ENCODE results near the gene GRIA4. TPM values are rescaled to one million over a fixed set of nuclear protein-coding genes. Genes with fewer than 3 reads are reported as not detected.
"Not testable (repeated sequence)": the region's sequence is repeated elsewhere in the genome, so short reads cannot be mapped to it uniquely, and the experiment has no call there.

GRIA4 gene
- total RNA-seq, 4 donors from 2014 or later = 37.2 TPM; not detected in 3

- TF ChIP-seq CTCF (IDR thresholded peaks at IDR 0.05) (no peak), POLR2A (IDR thresholded peaks at IDR 0.05) (no peak)
- Histone ChIP-seq H3K4me1 (no peaks in the 10 kb centered on the region), H3K27ac (no peak overlapping the region), H3K27me3 (no peaks in the 10 kb centered on the region), H3K4me3 (no peak overlapping the region), H3K9me3 (peaks cover 0 to 1% of the 10 kb centered on the region in 2 donors), H3K36me3 (no peaks in the 10 kb centered on the region)
- no peak for DNase-seq
- intact Hi-C loops (cut with DNase I; ENCODE audit: low total_unique reads) = no loop called here
Measured at GRCh38 chr11:105867742-105868141, 257.9 kb downstream of the GRIA4 start.

- DNase-seq = no peak
- Histone ChIP-seq H3K4me1 (no peaks in the 10 kb centered on the region), H3K27me3 (no peaks in the 10 kb centered on the region), H3K4me3 (no peak overlapping the region), H3K27ac (no peak overlapping the region), H3K36me3 (no peaks in the 10 kb centered on the region), H3K9me3 (no peaks in the 10 kb centered on the region)
- TF ChIP-seq POLR2A (IDR thresholded peaks at IDR 0.05) = no peak
- no peak for TF ChIP-seq CTCF (IDR thresholded peaks at IDR 0.05)
- intact Hi-C loops (cut with DNase I; ENCODE audit: low total_unique reads) = no loop called here
Measured at GRCh38 chr11:105868762-105869285, 259.0 kb downstream of the GRIA4 start.

- H3K4me3 ChIP-seq = no peak overlapping the region
- no peaks in the 10 kb centered on the region for H3K36me3 ChIP-seq
- intact Hi-C loops (cut with DNase I; ENCODE audit: low total_unique reads) = no loop called here
- H3K27me3 ChIP-seq = no peaks in the 10 kb centered on the region
- no peaks in the 10 kb centered on the region for H3K4me1 ChIP-seq
- H3K27ac ChIP-seq = no peak overlapping the region
- TF ChIP-seq POLR2A (IDR thresholded peaks at IDR 0.05) = no peak
- no peak for TF ChIP-seq CTCF (IDR thresholded peaks at IDR 0.05)
- no peak for DNase-seq
- H3K9me3 ChIP-seq = no peaks in the 10 kb centered on the region
Measured at GRCh38 chr11:105870516-105871113, 260.7 kb downstream of the GRIA4 start.

- H3K4me3 ChIP-seq = no peak overlapping the region
- no peaks in the 10 kb centered on the region for H3K4me1 ChIP-seq
- intact Hi-C loops (cut with DNase I; ENCODE audit: low total_unique reads) = no loop called here
- no peak for DNase-seq
- no peaks in the 10 kb centered on the region for H3K36me3 ChIP-seq
- no peak overlapping the region for H3K27ac ChIP-seq
- no peaks in the 10 kb centered on the region for H3K9me3 ChIP-seq
- H3K27me3 ChIP-seq = no peaks in the 10 kb centered on the region
- no peak for TF ChIP-seq POLR2A (IDR thresholded peaks at IDR 0.05)
Measured at GRCh38 chr11:105878510-105878909, 268.6 kb downstream of the GRIA4 start.

- H3K27me3 ChIP-seq; intact Hi-C loops (cut with DNase I; ENCODE audit: low total_unique reads): not testable (repeated sequence)
Measured at GRCh38 chr11:105878927-105879326, 269.1 kb downstream of the GRIA4 start.

GRCh38 chr11:105881027-105881426, 271.2 kb downstream of the GRIA4 start:
- no peak for DNase-seq
- Histone ChIP-seq H3K4me1 (no peaks in the 10 kb centered on the region), H3K27ac (no peak overlapping the region), H3K27me3 (no peaks in the 10 kb centered on the region), H3K9me3 (no peaks in the 10 kb centered on the region), H3K36me3 (no peaks in the 10 kb centered on the region), H3K4me3 (no peak overlapping the region)
- TF ChIP-seq CTCF (IDR thresholded peaks at IDR 0.05) (no peak), POLR2A (IDR thresholded peaks at IDR 0.05) (no peak)
- intact Hi-C loops (cut with DNase I; ENCODE audit: low total_unique reads) = no loop called here

More at GRCh38 chr11:105878927-105879326, 269.1 kb downstream of the GRIA4 start:
- not testable (repeated sequence) for H3K27ac ChIP-seq, H3K9me3 ChIP-seq, DNase-seq, H3K4me3 ChIP-seq, H3K36me3 ChIP-seq, H3K4me1 ChIP-seq

All from uterus (tissue), 4 donors.